HG03342 (cell line): Measurements from ENCODE around the gene PREX1.
A peak's percentile ranks its signal among the peaks of the same experiment; 100 is the strongest.

ENCODE experiments used
- ATAC-seq: cut with Tn5 transposase; IDR thresholded peaks from one replicate; pipeline ENCODE4 v1.9.1; 2021; ENCODE audit warnings: mild to moderate bottlenecking, moderate library complexity; ENCODE audit not compliant: unreplicated experiment

Gene PREX1

DNA sequence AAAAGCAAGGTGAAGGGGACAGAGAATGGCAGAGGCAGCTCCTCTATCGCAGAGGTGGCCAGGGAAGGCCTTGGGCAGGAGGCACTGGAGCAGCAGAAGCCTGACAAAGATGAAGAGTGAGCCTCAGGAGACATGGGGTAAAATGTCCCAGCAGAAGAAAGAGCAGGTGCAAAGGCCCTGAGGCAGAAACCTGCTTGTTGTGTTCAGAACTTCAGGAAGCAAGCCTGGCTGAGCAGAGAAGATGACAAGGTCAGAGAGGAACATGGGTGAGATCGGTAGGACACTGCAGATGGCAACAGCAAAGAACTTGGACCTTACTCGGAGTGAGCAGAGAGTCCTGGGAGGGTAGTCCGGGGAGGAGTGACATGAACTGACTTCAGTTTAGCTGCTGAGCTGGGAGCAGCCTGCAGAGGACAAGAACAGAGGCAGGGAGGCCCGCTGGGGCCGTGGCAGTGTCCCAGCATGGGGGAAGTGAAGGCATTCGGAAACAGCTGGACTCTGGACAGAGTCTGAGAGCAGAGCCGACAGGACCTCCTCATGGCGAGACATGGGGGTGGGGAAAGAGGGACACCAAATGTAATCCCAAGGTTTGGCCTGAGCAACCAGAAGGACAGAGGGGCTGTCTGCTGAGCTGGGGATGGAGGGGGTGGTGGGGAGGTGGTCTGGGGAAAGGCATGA, 106.3 kb downstream of the PREX1 start:
- no peak for ATAC-seq

DNA sequence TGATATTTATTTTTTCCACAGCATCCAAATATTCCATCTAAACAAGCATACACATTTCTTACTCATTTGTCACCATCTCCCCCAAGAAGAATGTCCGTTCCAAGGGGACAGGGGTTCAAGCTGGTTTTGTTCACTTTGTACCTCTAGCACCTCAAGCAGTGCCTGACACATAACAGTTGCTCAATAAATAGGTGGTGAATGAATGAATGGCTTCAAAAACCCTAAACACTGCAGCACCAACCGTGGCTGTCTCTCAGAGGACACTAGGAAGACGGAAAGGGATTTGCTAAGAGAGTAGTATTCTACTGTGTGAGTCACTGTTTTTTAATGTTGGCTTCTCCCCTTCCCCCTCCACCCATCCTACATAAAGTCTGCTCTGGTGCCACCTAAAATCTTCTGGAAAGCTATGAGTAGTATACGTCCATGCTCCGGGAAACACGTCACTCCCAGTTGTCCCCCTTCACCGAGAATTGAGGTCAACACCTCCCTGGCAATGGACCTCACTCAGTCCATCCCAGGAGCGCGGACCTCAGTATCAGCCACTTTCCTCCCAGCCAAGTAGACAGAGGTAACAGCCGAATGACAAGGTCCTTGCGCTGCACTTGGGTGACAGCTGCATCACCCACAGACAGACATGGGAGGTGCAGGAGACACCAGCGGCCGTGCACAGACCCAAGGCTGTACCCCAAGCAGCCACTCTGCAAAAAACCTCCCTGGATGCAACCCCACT, 107.4 kb downstream of the PREX1 start:
- ATAC-seq = no peak

DNA sequence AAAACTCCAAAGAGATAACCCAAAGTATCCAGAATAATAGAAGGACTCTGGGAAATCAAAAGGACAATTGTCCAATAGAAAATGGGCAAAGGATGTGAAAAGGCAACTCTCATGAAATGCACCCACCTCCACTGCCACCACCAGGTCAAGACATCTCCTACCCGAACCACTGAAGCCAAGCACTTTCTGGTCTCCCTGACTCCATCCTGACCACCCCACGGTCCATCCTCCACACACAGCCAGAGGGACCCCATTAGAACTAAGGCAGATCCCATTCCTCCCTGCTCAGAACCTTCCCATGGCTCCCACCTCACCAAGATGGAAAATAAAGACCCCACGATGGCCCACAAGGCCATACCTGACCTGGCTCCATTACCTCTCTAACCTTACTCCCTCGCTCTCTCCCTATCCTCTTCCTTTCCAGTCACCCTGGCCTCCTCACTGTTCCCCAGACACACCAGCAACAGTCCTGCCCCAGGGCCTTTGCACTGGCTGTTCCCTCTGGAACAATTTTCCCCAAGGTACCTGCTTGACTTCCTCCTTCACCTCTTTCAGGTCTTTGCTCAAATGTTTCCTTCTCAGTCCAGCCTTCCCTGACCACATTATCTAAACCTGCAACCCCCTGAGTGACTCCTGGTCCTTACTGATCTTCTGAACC, 108.1 kb downstream of the PREX1 start:
- no peak for ATAC-seq

DNA sequence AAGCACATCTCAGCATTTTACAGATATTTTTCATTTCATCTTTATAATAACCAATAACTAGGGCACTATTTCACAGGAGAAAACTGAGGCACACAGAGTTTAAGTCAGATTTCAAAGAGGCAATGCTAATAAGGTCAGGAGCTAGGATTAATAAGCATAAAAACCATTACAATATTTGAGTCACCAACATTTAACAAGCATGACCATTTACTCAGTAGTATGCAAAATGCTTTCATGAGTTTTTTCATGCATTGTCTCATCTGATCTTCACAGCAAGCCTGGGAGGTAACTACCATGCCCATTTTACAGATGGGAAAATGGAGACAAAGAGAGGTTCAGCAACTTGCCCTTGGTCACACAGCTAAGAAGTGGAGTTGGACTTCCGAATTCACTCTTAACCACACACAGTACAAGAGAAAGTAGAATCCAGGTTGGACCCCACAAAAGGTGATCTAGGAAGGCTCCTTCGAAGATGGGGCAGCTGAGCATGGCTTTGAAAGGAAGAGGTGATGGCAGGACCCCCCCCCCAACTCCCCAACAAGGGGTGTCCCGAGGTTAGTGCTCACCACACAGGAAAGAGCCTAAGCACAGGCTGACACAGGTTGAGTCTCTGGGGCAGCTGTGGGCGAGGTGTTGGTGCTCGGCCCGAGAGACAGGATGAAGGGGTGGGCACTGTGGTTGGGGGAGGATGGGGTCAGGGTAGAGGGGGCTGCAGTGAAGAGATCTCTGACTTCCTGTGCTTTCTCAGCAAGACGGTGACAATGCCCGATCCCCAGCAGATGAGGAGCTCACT, 108.8 kb downstream of the PREX1 start:
- no peak for ATAC-seq

DNA sequence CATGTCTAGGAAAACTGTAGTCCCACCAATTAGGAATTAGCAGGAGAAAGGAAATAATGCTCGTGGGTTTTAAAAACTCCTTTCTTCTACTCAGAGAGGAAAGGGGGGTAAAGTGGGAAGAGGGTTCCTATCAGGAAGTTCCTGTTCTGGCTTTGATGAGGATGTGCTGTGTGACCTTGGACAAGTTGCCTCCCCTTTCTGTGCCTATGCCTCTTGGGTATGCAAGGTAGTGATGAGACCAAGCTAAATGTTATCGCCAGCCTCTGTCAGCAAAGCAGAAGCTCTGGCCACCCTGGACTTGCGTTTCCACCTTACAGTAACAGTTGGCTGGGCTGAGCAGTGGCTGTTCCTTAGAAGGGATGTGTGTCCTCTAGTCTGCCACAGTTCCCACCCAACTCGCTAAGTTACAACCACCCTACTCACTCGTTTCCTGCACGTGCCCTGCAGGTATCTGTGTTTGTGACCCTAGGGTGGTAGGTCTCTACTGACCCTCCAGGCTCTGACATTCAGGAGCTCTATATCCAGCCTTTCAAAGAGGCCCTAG, 110.0 kb downstream of the PREX1 start:
- no peak for ATAC-seq

DNA sequence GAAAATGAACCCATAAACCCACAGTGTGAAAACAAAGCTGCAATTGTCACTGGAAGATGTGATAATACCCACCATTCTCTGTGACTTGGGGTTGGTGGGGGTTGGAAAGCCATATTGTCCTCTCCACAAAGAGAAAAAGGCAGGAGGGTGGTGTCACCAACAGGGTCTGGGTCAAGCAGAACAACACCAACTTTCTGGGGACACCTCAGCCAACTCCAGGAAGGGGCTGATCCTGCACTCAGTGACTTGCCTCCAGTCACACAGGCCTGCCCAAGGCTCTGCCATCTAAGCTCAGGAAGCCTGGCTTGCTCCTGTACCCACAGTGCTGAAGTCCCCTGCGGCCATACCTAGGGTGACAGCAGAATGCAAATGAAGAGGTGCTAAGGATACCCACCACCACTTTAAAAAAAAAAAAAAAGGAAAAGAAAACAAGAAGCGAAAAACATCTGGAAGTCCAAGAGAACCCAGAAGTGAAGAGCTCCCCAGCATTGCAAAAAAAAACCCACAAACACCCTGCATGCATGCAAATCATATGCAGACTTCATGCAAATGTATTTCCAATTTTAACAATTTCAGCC, 110.6 kb downstream of the PREX1 start:
- no peak for ATAC-seq

DNA sequence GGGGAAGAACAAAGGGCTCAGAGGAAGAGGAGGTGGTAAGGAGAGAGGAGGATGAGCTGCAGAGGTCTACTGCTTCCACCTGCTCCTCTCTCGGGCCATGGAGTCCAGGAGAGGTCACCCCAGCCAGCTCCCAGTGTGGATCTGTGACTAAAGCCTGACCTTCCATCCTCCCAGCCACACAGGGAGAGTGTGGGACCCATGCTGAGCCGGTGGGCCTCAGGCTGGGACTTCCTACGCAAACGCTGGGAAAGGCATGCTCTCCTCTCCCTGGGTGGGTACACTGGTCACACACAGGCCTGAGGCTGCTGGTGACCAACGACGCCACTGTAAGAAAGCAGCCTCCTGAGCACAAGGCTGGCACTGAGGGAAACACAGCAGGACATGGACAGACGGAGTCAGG, 111.3 kb downstream of the PREX1 start:
- no peak for ATAC-seq

DNA sequence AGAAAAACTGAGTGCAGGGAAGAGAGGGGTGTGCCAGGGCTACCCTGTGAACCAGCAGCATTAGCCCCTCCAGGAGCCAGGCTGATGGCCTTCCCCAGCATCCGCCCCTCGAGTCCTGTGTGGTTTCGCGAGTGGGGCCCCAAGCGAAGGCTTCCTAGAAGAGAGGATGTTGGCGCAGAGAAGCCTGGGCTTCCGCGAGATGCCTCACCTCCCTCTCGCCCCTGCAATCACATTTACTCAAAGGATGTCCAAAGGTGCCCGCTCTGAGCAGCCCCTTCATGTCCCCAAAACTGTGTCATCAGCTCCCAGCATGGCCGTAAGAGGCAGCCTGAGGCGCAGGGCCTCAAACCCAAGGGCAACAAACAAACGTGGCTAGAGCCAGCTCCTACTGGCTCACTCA, 111.7 kb downstream of the PREX1 start:
- no peak for ATAC-seq

DNA sequence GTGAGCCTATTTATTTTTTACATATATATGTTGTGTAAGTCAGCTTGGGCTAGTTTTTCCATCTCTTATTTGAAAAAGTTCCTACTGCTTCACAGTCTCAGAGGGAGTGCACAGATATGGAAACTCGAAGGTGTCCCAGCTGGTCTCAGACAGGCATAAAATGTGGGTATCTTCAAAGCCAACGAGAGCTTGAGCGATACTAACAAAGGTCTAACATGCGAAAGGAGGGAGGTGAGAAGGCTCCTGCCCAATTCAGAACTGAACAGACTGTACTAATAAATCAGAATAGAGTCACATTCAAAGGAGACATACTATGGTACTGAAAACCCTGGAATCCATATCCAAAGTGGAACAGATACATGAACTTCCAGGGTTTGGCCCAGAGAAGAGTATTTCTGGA, 113.0 kb downstream of the PREX1 start:
- ATAC-seq = no peak

DNA sequence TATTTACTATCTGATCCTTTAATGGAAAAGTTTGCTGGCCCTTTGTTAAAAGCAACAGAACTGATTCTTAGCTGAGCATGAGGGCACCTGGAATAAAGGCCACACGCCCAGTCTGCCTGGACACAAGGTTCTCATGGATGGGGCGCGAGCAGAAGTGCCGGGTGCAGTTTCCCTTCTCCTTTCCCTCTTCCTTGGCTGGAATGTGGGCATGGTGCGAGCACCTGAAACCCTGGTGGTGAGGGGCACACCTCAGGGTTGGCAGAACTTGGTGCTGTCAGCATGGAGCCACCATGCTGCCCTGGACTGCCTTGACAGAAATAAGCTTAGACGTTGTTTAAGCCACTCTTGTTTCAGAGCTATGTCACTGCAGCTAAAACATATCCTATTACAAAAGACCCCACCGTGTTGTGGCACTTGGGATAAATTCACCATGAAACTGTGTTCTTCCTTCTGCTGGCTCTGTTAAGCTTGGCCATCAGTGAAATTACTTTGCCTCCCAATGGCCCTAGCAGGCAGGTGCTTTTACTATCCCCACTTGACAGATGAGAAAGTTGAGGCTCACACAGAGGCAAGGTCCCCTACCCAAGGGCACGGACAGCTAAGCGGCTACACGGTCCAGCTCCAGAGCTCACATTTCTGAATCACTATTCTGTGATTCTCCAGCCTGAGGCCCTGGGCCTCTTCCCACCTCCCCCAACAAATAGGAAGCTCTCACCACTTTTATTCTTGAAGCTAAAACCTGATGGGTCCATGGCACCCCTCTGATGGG, 115.9 kb downstream of the PREX1 start:
- peak; percentile 2 for ATAC-seq

DNA sequence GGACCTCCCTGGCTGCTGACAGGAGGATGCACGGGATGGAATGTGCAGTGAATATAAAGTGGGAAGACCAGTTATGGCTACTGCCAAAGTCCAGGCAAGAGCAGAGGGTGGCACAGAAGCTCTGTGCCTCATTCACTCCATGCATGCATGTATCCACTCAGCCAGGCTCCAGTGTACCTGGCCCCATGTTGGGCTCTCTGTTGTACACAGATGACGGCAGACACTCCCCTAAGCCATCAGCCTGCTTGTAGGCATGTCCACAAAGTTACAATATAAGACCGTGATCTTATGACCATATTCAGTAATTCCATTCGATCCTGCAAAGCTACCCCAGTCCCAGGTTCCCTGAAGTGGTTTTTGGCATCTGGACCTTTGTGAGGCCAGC, 116.8 kb downstream of the PREX1 start:
- ATAC-seq = no peak

DNA sequence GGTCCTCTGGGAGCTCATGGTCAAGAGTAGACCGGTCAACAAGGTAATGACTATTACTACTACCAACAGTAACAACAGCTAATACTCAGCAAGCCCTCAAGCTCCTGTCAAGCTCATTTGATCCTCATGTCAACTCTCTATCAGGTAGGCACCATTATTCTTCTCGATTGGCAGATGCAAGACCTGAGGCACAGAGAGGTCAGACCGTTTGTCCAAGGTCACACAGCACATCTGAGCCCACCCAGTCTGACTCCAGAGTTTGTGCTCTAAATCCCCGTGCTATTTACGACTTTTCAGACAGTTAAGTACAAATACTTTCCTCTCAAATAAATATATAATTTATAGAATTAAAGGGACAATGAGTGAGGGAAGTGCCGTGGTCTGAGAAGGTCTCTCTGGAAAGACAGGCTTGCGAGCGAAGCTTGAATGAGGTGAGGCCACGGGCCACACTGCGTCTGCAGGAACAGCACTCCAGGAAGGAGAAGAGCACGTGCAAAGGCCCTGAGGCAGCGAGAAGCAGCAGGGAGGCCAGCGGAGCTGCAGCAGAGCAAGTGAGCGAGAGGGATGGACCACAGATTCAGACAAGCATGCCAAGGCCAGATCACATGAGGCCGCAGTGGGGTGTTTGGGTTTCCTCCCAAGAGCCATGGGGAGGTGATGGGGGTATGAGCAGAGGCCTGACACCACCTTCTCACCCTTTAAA, 117.3 kb downstream of the PREX1 start:
- no peak for ATAC-seq

DNA sequence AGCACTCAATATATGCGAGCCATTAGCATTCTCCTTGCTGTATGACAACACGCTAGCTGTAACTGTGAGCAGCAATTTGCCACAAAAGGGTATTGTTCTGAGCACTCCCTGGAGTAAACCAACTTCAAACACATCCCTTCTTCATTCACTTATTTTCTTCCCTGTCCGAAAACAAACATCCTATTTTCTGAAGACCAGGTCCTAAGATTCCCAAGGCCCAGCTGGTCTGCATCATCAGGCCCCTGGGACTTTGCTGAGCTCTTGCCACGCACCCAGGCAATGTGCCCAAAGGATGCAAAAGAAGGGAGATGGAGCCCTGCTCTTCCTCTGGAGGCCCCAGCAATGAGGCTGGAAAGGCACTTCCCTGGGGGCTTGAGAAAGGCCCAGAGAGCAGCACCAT, 118.1 kb downstream of the PREX1 start:
- no peak for ATAC-seq

DNA sequence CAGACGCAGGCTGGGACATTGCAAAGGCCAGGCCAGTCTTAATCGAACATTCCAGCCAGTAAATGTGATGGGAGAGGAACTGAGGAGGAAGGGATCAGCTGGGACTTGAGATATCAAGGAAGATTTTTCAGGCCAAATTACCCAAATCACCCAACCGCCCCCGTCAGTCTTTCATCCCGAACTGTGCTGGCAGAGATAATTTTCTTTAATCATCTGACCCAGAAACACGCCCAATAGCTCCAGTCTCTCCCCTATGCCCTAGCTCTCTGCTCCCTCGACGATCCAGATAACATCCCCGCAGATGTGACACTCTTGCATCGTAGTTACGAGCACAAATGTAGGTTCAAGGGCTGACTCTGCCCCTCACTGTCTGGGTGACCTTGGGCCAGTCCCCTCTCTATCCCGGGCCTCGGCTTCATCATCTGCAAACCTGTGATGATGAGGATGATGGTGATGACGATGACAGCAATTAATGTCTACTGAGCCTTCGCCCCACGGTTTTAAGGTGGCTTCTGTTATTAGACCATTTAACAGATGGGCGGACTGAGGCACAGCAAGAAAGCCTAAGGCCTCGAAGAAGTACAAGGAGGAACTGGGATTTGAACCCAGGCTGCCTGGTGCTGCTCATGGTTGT, 118.6 kb downstream of the PREX1 start:
- ATAC-seq = no peak

DNA sequence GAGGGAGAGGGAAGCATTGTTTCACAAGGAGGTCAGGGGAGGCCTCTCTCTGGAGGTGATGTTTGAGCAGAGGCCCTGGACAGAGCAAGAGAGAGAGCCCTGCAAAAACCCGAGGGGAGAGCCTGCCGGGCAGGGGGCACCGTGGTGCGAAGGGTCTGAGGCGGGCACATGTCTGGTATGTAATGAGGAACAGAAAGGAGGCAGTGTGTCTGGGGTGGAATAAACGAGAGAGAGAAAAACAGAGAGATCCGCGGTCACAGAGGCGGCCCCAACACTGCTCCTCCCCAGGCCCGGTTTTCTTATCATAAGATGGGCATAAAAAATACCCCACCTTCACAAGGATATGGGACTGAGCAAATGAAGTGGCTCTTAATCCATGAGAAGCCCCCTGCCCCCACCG, 119.2 kb downstream of the PREX1 start:
- no peak for ATAC-seq

DNA sequence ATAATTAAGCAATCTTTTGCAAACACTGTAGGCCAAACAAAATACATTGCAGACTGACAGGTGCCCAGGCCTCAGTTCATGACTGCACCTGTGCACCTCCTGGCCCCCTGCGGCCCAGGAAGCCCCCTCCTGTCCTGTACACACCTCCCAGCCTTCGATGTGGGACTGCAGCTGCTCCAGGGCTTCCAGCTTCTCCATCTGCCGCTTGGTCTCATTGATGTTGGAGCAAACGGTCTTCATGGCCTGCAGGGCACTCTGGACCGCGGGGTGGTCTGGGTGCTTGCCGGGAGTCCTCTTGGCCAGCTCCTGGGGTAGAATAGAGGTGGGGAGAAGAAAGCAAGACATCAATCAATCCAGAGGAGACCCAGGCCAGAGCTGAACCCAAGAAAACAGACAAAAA, 119.7 kb downstream of the PREX1 start:
- no peak for ATAC-seq

DNA sequence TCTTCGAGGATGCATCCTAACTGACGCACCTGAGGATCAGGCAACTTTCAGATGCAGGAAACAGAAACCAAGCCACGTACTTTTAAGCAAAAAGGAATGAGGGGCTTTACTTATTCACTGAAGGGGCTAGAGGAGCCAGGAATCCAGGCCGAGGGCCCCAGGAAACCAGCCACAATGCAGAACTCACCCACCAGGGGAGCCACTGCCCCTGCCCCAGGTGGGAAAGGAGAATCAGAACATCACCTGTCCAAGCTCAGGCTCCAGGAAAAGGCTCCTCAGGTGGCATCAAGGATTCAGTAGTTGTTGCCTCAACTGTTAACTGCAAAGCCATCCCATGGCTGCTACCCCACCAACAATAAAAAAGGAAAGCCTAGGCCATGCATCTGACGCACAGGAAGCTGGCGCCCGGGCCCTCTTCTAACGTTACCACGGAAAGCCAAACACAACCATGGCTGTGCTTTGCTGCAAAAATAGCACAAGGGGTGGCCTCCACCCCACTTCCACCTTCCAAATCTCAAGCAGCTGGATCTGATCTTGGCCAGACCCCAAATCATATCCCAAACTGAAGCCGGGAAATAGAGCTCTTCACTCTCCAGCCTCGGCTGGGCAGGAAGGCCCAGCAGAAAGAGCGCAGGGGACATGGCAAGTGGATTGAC, 121.0 kb downstream of the PREX1 start:
- ATAC-seq = no peak

DNA sequence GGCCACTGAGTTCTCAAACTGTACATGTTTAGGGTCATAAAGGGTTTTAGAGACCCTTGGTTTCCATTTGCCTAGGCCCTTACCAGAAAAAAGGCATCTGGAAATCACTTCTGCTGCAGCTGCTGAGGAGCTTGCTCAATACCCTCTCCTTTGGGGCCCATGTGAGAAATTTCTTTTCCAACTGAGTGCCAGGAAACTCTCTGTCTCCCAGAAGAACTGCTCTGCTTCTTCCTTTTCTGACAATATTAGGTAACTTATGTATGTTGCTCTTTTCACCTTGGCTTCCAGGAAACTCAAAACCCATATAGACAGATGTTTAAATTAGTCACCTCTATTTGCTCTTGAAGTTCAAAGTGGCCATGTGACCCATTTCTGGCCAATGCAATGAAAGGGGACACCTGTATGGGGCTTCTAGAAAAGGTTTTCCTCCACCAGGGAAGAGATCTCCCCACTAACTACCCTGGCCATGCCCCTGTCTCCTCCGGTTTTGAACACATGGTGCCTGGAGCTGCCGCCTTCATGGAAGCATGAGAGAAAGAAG, 121.6 kb downstream of the PREX1 start:
- no peak for ATAC-seq
